HepG2 (cell line): Measurements from ENCODE around the gene CDK3. TPM values are rescaled to one million over a fixed set of nuclear protein-coding genes. Genes with fewer than 3 reads are reported as not detected.

ENCODE experiments used
- BCL6 ChIP-seq: IDR thresholded peaks from 2 replicates; pipeline ENCODE4 v1.6.1; 2016; ENCODE audit warnings: missing genetic modification reagents, missing compliant biosample characterization
- GFI1 ChIP-seq: sonication (generic); formaldehyde crosslinking; IDR thresholded peaks from 2 replicates; pipeline ENCODE4 v1.5.0; 2020; ENCODE audit warnings: missing genetic modification reagents, mild to moderate bottlenecking, borderline replicate concordance
- JUND ChIP-seq: sonication (generic); formaldehyde crosslinking; IDR thresholded peaks from 2 replicates; pipeline ENCODE4 v1.8.0; 2022; ENCODE audit warnings: mild to moderate bottlenecking, missing genetic modification reagents
- MAFG ChIP-seq: sonication (generic); formaldehyde crosslinking; IDR thresholded peaks from 2 replicates; pipeline ENCODE4 v1.5.1; 2020; ENCODE audit warnings: mild to moderate bottlenecking, missing genetic modification reagents
- MYNN ChIP-seq: sonication (generic); formaldehyde crosslinking; IDR thresholded peaks from 2 replicates; pipeline ENCODE4 v1.4.0; 2020; ENCODE audit warnings: mild to moderate bottlenecking, low read depth, missing genetic modification reagents
- NKX3-1 ChIP-seq: sonication (generic); formaldehyde crosslinking; IDR thresholded peaks from 2 replicates; pipeline ENCODE4 v1.5.0; 2020; ENCODE audit warnings: missing genetic modification reagents
- NONO ChIP-seq, 2 experiments: fragments of 450-650 bp in 1 of 2; sonication (generic) in 1 of 2; formaldehyde crosslinking in 1 of 2; IDR thresholded peaks in 1 of 2; conservative IDR thresholded peaks in 1 of 2; 2 replicates each; pipeline versions ENCODE4 v1.6.1 to v1.8.0; 2017 to 2022; ENCODE audit warnings: mild to moderate bottlenecking in 1 of 2, missing genetic modification reagents in 1 of 2, moderate library complexity in 1 of 2
- PAX8 ChIP-seq: sonication (generic); formaldehyde crosslinking; IDR thresholded peaks from 2 replicates; pipeline ENCODE4 v1.8.0; 2022; ENCODE audit warnings: mild to moderate bottlenecking, missing genetic modification reagents, borderline replicate concordance
- PAXIP1 ChIP-seq: sonication (generic); formaldehyde crosslinking; conservative IDR thresholded peaks from 2 replicates; pipeline ENCODE4 v1.4.0; 2020; ENCODE audit warnings: mild to moderate bottlenecking, missing genetic modification reagents, moderate library complexity
- SMYD3 ChIP-seq: sonication (generic); formaldehyde crosslinking; IDR thresholded peaks from 2 replicates; pipeline ENCODE4 v1.8.1; 2023; ENCODE audit warnings: mild to moderate bottlenecking, missing genetic modification reagents
- SP140L ChIP-seq: sonication (generic); formaldehyde crosslinking; IDR thresholded peaks from 2 replicates; pipeline ENCODE4 v1.4.0; 2020; ENCODE audit warnings: missing genetic modification reagents, borderline replicate concordance
- TFE3 ChIP-seq: IDR thresholded peaks from 2 replicates; pipeline ENCODE4 v1.6.1; 2016
- ZFX ChIP-seq: sonication (generic); formaldehyde crosslinking; IDR thresholded peaks from 2 replicates; pipeline ENCODE4 v1.4.0; 2020; ENCODE audit warnings: mild to moderate bottlenecking, low read depth, missing genetic modification reagents, moderate library complexity
- ZNF343 ChIP-seq: sonication (generic); formaldehyde crosslinking; IDR thresholded peaks from 2 replicates; pipeline ENCODE4 v1.4.0; 2020; ENCODE audit warnings: mild to moderate bottlenecking, missing genetic modification reagents
- ZNF367 ChIP-seq: sonication (generic); formaldehyde crosslinking; IDR thresholded peaks from 2 replicates; pipeline ENCODE4 v1.4.0; 2020; ENCODE audit warnings: missing genetic modification reagents, borderline replicate concordance
- ZNF660 ChIP-seq: sonication (generic); formaldehyde crosslinking; IDR thresholded peaks from 2 replicates; pipeline ENCODE4 v1.5.1; 2020; ENCODE audit warnings: mild to moderate bottlenecking, low read depth, missing genetic modification reagents, borderline replicate concordance
- ZNF670 ChIP-seq: sonication (generic); formaldehyde crosslinking; IDR thresholded peaks from 2 replicates; pipeline ENCODE4 v1.8.0; 2022; ENCODE audit warnings: mild to moderate bottlenecking, missing genetic modification reagents, borderline replicate concordance
- polyA plus RNA-seq, 8 experiments: library from polyadenylated mRNA; depleted of rRNA in 3 of 8; stranded (reverse) in 7 of 8; unstranded in 1 of 8; fragments of >200 nt; fragmentation: Illumina TruSeq in 4 of 8; extraction: Trizol in 4 of 8; gene quantifications; 2 replicates each; pipeline versions ENCODE4 v1.2.1 to v1.2.3, GENCODE V29; 2011 to 2016; ENCODE audit warnings: low read depth in 4 of 8, missing spikeins in 1 of 8, mixed read lengths in 1 of 8; ENCODE audit not compliant: insufficient read depth in 1 of 8
- total RNA-seq, 5 experiments: library from RNA; depleted of rRNA; stranded (reverse); fragments of >200 nt; fragmentation: Illumina TruSeq; extraction: Trizol; gene quantifications; 2 replicates each; pipeline ENCODE4 v1.2.3, GENCODE V29; 2016; ENCODE audit warnings: low read depth in 1 of 5
- TF ChIP-seq, protein P1 (sequence below): sonication (generic); formaldehyde crosslinking; IDR thresholded peaks from 2 replicates; pipeline ENCODE4 v1.4.0; 2020; ENCODE audit warnings: low read depth, mild to moderate bottlenecking, missing genetic modification reagents
- TF ChIP-seq, protein P2 (sequence below): IDR thresholded peaks from 2 replicates; pipeline ENCODE4 v1.6.1; 2016; ENCODE audit warnings: missing compliant biosample characterization, missing genetic modification reagents, borderline replicate concordance
- TF ChIP-seq, protein P3 (sequence below): sonication (generic); formaldehyde crosslinking; IDR thresholded peaks from 2 replicates; pipeline ENCODE4 v1.5.0; 2020; ENCODE audit warnings: missing genetic modification reagents

The CDK3 gene
- total and polyA plus RNA-seq, 2 of the 13 experiments (the other 11 are each of a cell fraction or from before 2014, with no cell fraction given) = 5.8 to 11.4 TPM

DNA sequence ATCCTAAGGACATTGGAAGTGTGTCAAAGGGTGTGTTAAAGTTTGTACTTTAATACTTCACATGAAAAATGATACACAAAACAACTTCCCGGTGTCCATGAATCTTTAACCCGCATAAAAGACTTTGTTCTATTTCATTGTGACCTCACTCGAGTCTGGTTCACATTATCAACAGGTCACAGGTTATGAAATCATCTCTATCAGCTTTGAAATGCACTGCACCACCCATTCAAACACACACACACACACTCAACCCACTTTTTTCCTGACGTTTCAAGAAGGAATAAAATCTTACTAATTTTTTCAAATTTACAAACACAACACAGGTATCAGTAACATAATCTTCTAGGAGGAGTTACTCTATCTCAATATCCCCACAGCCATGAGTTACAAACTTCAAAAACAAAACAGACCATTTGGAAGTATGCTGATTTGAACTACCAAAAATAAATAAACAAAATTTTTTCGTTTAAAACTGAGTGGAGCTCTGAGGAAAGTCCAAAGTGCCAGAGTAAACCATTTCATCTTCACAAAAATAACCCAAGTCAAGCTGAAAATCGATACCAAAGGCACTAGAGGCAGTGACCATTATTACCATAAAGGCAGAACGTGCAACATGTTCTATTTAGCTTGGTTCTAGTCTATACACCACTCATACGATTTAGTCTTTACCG, 24.3 kb upstream of the CDK3 start (continued):
- no peak for TF ChIP-seq SP140L
- no peak for TF ChIP-seq ZFX (CRISPR knock-in tag)
- TF ChIP-seq, protein P1, sequence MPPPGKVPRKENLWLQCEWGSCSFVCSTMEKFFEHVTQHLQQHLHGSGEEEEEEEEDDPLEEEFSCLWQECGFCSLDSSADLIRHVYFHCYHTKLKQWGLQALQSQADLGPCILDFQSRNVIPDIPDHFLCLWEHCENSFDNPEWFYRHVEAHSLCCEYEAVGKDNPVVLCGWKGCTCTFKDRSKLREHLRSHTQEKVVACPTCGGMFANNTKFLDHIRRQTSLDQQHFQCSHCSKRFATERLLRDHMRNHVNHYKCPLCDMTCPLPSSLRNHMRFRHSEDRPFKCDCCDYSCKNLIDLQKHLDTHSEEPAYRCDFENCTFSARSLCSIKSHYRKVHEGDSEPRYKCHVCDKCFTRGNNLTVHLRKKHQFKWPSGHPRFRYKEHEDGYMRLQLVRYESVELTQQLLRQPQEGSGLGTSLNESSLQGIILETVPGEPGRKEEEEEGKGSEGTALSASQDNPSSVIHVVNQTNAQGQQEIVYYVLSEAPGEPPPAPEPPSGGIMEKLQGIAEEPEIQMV (CRISPR knock-in tag) = no peak
- peak; percentile 79; the same call in 1 of the 2 replicates for TF ChIP-seq ZNF670 (CRISPR knock-in tag)
- TF ChIP-seq MAFG = no peak
- TF ChIP-seq PAX8 (CRISPR knock-in tag) = no peak
- TF ChIP-seq ZNF660 = no peak
- TF ChIP-seq GFI1 (CRISPR knock-in tag) = peak; percentile 48; the same call in 1 of the 2 replicates
- TF ChIP-seq ZNF367 = no peak
- TF ChIP-seq NONO (IDR thresholded peaks at IDR 0.05) = no peak
- 0 out of 2 replicates have a peak, but pooled peaks have one; percentile 28 for TF ChIP-seq NONO (CRISPR knock-in tag; conservative IDR thresholded peaks at IDR 0.05)
- no peak for TF ChIP-seq NKX3-1 (CRISPR knock-in tag)
- TF ChIP-seq, protein P2, sequence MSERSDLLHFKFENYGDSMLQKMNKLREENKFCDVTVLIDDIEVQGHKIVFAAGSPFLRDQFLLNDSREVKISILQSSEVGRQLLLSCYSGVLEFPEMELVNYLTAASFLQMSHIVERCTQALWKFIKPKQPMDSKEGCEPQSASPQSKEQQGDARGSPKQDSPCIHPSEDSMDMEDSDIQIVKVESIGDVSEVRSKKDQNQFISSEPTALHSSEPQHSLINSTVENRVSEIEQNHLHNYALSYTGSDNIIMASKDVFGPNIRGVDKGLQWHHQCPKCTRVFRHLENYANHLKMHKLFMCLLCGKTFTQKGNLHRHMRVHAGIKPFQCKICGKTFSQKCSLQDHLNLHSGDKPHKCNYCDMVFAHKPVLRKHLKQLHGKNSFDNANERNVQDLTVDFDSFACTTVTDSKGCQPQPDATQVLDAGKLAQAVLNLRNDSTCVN (CRISPR knock-in tag) = no peak
- peak; percentile 95 for TF ChIP-seq PAXIP1 (CRISPR knock-in tag)
- TF ChIP-seq, protein P3, sequence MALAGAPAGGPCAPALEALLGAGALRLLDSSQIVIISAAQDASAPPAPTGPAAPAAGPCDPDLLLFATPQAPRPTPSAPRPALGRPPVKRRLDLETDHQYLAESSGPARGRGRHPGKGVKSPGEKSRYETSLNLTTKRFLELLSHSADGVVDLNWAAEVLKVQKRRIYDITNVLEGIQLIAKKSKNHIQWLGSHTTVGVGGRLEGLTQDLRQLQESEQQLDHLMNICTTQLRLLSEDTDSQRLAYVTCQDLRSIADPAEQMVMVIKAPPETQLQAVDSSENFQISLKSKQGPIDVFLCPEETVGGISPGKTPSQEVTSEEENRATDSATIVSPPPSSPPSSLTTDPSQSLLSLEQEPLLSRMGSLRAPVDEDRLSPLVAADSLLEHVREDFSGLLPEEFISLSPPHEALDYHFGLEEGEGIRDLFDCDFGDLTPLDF = no peak
- peak; percentile 46 for TF ChIP-seq BCL6 (CRISPR knock-in tag)
- TF ChIP-seq JUND = no peak
- TF ChIP-seq MYNN (CRISPR knock-in tag) = no peak
- TF ChIP-seq SMYD3 (CRISPR knock-in tag) = no peak
- TF ChIP-seq TFE3 (CRISPR knock-in tag) = peak; percentile 57; the same call in 1 of the 2 replicates
- no peak for TF ChIP-seq ZNF343
